Hepatocyte (in vitro differentiated cells): ENCODE results near the gene RAB21. TPM values are rescaled to one million over a fixed set of nuclear protein-coding genes. Genes with fewer than 3 reads are reported as not detected.

Experiments
- DNase-seq: peaks from one replicate; pipeline ENCODE4 v3.0.0-alpha.2; 2016; ENCODE audit warnings: low spot score
- H2AFZ ChIP-seq: fragments of 200-600 bp; sonication (generic); 2 replicates; pipeline ENCODE4 v1.6.0; 2016; ENCODE audit warnings: antibody characterized with exemption, mild to moderate bottlenecking
- H3K27ac ChIP-seq: fragments of 200-600 bp; sonication (generic); 2 replicates; pipeline ENCODE4 v1.5.1; 2016; ENCODE audit warnings: mild to moderate bottlenecking
- H3K27me3 ChIP-seq: fragments of 200-600 bp; sonication (generic); 2 replicates; pipeline ENCODE4 v1.6.1; 2016
- H3K36me3 ChIP-seq: fragments of 200-600 bp; sonication (generic); replicated peaks from 2 replicates; pipeline ENCODE4 v1.5.1; 2016; ENCODE audit warnings: low read depth; ENCODE audit not compliant: insufficient read depth
- H3K4me1 ChIP-seq: fragments of 200-600 bp; sonication (generic); 2 replicates; pipeline ENCODE4 v1.5.1; 2016; ENCODE audit warnings: mild to moderate bottlenecking, moderate library complexity; ENCODE audit not compliant: insufficient read depth
- H3K4me2 ChIP-seq: fragments of 200-600 bp; sonication (generic); 2 replicates; pipeline ENCODE4 v1.6.0; 2016
- H3K4me3 ChIP-seq: fragments of 200-600 bp; sonication (generic); 2 replicates; pipeline ENCODE4 v1.5.1; 2016; ENCODE audit warnings: mild to moderate bottlenecking
- H3K79me2 ChIP-seq: fragments of 200-600 bp; sonication (generic); 2 replicates; pipeline ENCODE4 v1.6.0; 2017; ENCODE audit warnings: mild to moderate bottlenecking
- H3K9me2 ChIP-seq: fragments of 200-600 bp; sonication (generic); replicated peaks from 2 replicates; pipeline ENCODE4 v1.6.0; 2017; ENCODE audit warnings: mild to moderate bottlenecking; ENCODE audit not compliant: insufficient read depth
- H3K9me3 ChIP-seq: fragments of 200-600 bp; sonication (generic); 2 replicates; pipeline ENCODE4 v1.5.1; 2016; ENCODE audit warnings: low read depth, mild to moderate bottlenecking
- H4K20me1 ChIP-seq: fragments of 200-600 bp; sonication (generic); 2 replicates; pipeline ENCODE4 v1.6.0; 2016; ENCODE audit warnings: mild to moderate bottlenecking; ENCODE audit not compliant: insufficient read depth, poor library complexity, severe bottlenecking
- EZH2 ChIP-seq: fragments of 200-600 bp; sonication (generic); IDR thresholded peaks from 2 replicates; pipeline ENCODE4 v1.6.1; 2016; ENCODE audit warnings: antibody characterized with exemption, mild to moderate bottlenecking, borderline replicate concordance
- EZH2phosphoT487 ChIP-seq: fragments of 200-600 bp; sonication (generic); IDR thresholded peaks from one replicate; pipeline ENCODE4 v1.6.1; 2018; ENCODE audit warnings: antibody characterized with exemption, mild to moderate bottlenecking, low read depth, moderate library complexity; ENCODE audit not compliant: unreplicated experiment, severe bottlenecking
- WGBS: methylation state at CpG from one replicate; pipeline ENCODE4 v1.1.6; 2016; ENCODE audit warnings: low lambda C conversion rate; ENCODE audit errors: missing lambda C conversion rate; 5-methylcytosine and 5-hydroxymethylcytosine counted together
- polyA plus RNA-seq: library from polyadenylated mRNA; unstranded; fragments of >200 nt; fragmentation: Nextera tagmentation; extraction: Ambion mirVana; gene quantifications from 2 replicates; pipeline ENCODE4 v1.2.1, GENCODE V29; 2016
- total RNA-seq: library from RNA; depleted of rRNA; stranded (reverse); fragments of >200 nt; gene quantifications from 2 replicates; pipeline ENCODE4 v1.2.3, GENCODE V29; 2014
- TF ChIP-seq, protein P1 (sequence below): fragments of 200-600 bp; sonication (generic); IDR thresholded peaks from 2 replicates; pipeline ENCODE4 v1.5.1; 2016; ENCODE audit warnings: antibody characterized with exemption, mild to moderate bottlenecking; ENCODE audit not compliant: poor library complexity

The RAB21 gene
- total and polyA plus RNA-seq, 2 experiments from 2014 or later = 39.2 to 65.0 TPM

DNA sequence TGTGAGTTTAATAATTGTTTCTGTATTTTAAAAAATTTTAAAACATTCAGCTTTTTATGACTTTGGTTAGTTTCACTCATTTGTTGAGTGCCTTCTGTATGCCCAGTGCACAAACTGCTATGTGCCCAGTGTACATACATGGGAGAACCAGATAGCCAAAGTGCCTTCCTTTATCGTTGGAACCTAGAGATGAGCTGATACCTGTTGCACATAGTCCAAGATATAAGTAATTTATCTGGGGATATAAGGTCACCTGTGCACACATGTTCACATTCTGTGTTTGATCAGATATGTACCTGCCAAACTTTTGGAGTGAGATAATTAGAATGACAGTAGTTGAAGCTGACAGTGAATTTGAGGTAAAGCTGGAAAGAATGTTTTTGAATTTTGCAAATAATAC, 37.9 kb downstream of the RAB21 start:
- Histone ChIP-seq H2AFZ (no peak overlapping the region), H3K4me3 (no peak overlapping the region), H3K9me3 (no peaks in the 10 kb centered on the region), H3K9me2 (no peaks in the 10 kb centered on the region), H3K27me3 (no peaks in the 10 kb centered on the region), H3K4me1 (no peaks in the 10 kb centered on the region), H3K4me2 (no peak overlapping the region), H4K20me1 (no peaks in the 10 kb centered on the region), H3K79me2 (no peaks in the 10 kb centered on the region), H3K36me3 (no peaks in the 10 kb centered on the region), H3K27ac (no peak overlapping the region)
- 93% methylated on average over 1 of the region's 1 CpG for WGBS
- TF ChIP-seq EZH2phosphoT487 = no peak
- TF ChIP-seq, protein P1, sequence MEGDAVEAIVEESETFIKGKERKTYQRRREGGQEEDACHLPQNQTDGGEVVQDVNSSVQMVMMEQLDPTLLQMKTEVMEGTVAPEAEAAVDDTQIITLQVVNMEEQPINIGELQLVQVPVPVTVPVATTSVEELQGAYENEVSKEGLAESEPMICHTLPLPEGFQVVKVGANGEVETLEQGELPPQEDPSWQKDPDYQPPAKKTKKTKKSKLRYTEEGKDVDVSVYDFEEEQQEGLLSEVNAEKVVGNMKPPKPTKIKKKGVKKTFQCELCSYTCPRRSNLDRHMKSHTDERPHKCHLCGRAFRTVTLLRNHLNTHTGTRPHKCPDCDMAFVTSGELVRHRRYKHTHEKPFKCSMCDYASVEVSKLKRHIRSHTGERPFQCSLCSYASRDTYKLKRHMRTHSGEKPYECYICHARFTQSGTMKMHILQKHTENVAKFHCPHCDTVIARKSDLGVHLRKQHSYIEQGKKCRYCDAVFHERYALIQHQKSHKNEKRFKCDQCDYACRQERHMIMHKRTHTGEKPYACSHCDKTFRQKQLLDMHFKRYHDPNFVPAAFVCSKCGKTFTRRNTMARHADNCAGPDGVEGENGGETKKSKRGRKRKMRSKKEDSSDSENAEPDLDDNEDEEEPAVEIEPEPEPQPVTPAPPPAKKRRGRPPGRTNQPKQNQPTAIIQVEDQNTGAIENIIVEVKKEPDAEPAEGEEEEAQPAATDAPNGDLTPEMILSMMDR = no peak
- TF ChIP-seq EZH2 = no peak
- no peak for DNase-seq

DNA sequence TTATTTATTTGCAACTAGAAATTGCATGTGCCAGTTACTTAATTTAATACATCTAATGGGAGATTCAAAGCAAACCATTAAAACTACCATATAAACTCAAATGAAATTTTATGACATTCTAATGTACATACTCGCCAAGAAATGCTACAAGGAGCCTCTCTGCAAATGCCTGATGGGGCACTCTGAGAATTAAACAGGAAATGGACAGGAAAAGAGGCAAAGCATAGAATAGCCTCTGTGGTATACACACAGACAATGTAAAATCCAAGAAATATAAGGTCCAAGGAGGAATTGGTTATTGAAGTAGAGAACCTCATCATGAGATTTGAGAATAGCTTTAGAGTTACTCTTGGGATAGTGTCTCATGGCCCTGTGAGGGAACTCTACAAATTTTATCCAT, 41.2 kb downstream of the RAB21 start:
- Histone ChIP-seq H3K4me3 (no peak overlapping the region), H3K9me3 (no peaks in the 10 kb centered on the region), H3K4me2 (no peak overlapping the region), H3K27ac (no peak overlapping the region), H3K27me3 (no peaks in the 10 kb centered on the region), H3K36me3 (no peaks in the 10 kb centered on the region), H4K20me1 (no peaks in the 10 kb centered on the region), H2AFZ (no peak overlapping the region), H3K4me1 (no peaks in the 10 kb centered on the region), H3K79me2 (no peaks in the 10 kb centered on the region), H3K9me2 (no peaks in the 10 kb centered on the region)
- TF ChIP-seq EZH2 (no peak), EZH2phosphoT487 (no peak)
- TF ChIP-seq, protein P1 = no peak
- no peak for DNase-seq
- 58% methylated on average over 1 of the region's 1 CpG for WGBS

DNA sequence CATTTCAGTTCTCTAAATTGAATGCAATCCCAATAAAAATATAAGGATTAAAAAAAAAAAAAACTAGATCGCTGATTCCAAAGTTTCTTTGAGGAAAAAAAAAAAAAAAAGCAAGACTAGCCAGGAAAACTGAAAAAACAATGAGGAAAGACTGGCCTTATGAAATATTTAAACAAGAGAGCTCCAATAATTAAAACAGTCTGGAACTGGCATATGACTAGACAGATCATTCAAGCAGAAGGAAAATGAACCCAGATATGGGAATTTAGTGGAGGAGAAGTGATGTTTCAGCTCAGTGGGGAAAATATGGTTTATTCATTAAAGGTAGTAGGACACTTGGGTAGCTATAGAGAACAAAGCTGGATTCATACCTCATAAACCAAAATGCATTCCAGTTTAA, 42.9 kb downstream of the RAB21 start:
- Histone ChIP-seq H3K9me2 (no peaks in the 10 kb centered on the region), H3K27me3 (no peaks in the 10 kb centered on the region), H3K4me3 (no peak overlapping the region), H3K36me3 (no peaks in the 10 kb centered on the region), H3K4me2 (no peak overlapping the region), H3K27ac (no peak overlapping the region), H3K79me2 (no peaks in the 10 kb centered on the region), H3K9me3 (no peaks in the 10 kb centered on the region), H2AFZ (no peak overlapping the region), H4K20me1 (no peaks in the 10 kb centered on the region), H3K4me1 (no peaks in the 10 kb centered on the region)
- WGBS = 92% methylated on average over 1 of the region's 1 CpG
- TF ChIP-seq EZH2 = no peak
- TF ChIP-seq, protein P1 = no peak
- TF ChIP-seq EZH2phosphoT487 = no peak
- DNase-seq = no peak

DNA sequence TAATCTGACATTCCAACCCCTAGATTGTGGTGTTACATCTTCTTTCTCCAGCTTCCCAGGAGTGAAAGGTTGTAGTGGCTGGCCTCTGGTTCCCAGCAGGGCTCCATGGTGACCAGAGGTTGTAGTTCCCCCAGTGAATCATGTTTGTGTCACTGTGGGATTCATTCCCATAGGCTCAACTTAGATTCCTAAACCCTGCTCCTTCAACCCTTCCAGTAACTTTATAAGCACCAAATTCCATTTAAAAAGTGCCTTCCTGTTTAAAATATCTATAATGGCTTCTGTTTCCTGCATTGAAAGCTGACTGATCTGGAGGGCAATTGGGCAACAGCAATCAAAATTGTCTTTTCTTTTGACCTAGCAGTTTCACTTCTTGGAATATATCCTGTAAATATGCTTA, 44.4 kb downstream of the RAB21 start:
- H3K4me2 ChIP-seq = no peak overlapping the region
- H3K27ac ChIP-seq = no peak overlapping the region
- H3K36me3 ChIP-seq = no peaks in the 10 kb centered on the region
- H3K4me1 ChIP-seq = no peaks in the 10 kb centered on the region
- H3K9me2 ChIP-seq = no peaks in the 10 kb centered on the region
- H2AFZ ChIP-seq = no peak overlapping the region
- TF ChIP-seq EZH2phosphoT487 = no peak
- no peak for TF ChIP-seq EZH2
- TF ChIP-seq, protein P1 = no peak
- H3K79me2 ChIP-seq = no peaks in the 10 kb centered on the region
- H3K27me3 ChIP-seq = no peaks in the 10 kb centered on the region
- H3K4me3 ChIP-seq = no peak overlapping the region
- no peaks in the 10 kb centered on the region for H4K20me1 ChIP-seq
- DNase-seq = no peak
- no peaks in the 10 kb centered on the region for H3K9me3 ChIP-seq
